Mucosa of stomach (tissue), 1 donor: ENCODE results near the gene COX7B2.

Experiments used
- H3K27me3 ChIP-seq: one replicate; pipeline ENCODE4 v1.7.0; 2013; ENCODE audit warnings: mild to moderate bottlenecking, low read length; ENCODE audit not compliant: control insufficient read depth, insufficient read depth
- H3K36me3 ChIP-seq: one replicate; pipeline ENCODE4 v1.7.0; 2013; ENCODE audit warnings: low read length; ENCODE audit not compliant: control insufficient read depth, insufficient read depth
- H3K4me1 ChIP-seq: one replicate; pipeline ENCODE4 v1.7.0; 2013; ENCODE audit warnings: mild to moderate bottlenecking, low read length; ENCODE audit not compliant: control insufficient read depth, insufficient read depth
- H3K4me3 ChIP-seq: one replicate; pipeline ENCODE4 v1.7.0; 2013; ENCODE audit warnings: low read length
- H3K9ac ChIP-seq: one replicate; pipeline ENCODE4 v1.7.0; 2013; ENCODE audit warnings: mild to moderate bottlenecking, low read length, moderate library complexity
- H3K9me3 ChIP-seq: one replicate; pipeline ENCODE4 v1.7.0; 2013; ENCODE audit warnings: mild to moderate bottlenecking, low read length, moderate library complexity; ENCODE audit not compliant: control insufficient read depth
- donor health status: Pancreatic carcinoma.

Gene COX7B2

GRCh38 chr4:46818604-46819003 lies 90.4 kb downstream of the COX7B2 start:
- Histone ChIP-seq H3K27me3 (no peaks in the 10 kb centered on the region), H3K9me3 (no peaks in the 10 kb centered on the region), H3K9ac (no peak overlapping the region), H3K4me1 (no peaks in the 10 kb centered on the region), H3K4me3 (no peak overlapping the region), H3K36me3 (no peaks in the 10 kb centered on the region)

DNA sequence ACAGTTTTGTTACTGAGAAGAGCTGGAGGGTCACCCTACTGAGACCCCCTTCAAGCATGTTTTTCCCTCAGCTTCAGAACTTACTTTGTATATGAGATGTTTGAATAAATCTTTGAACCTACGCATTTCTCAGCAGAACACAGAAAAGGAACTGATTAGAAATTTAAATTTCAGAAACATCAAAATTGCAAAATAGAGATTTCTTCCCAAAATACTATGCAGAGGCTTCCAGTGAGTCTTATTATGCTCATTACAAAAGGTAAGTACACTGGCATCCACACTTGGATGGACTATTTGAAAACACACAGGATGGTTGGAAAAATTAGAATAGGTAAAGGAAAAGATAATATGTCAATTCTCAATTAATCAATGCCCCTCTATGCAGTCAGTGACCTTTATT lies 91.2 kb downstream of the COX7B2 start:
- Histone ChIP-seq H3K36me3 (no peaks in the 10 kb centered on the region), H3K4me3 (no peak overlapping the region), H3K9me3 (no peaks in the 10 kb centered on the region), H3K4me1 (no peaks in the 10 kb centered on the region), H3K27me3 (no peaks in the 10 kb centered on the region), H3K9ac (no peak overlapping the region)

- no peak overlapping the region for H3K9ac ChIP-seq
- no peaks in the 10 kb centered on the region for H3K36me3 ChIP-seq
- no peaks in the 10 kb centered on the region for H3K9me3 ChIP-seq
- H3K27me3 ChIP-seq: no peaks in the 10 kb centered on the region
- no peak overlapping the region for H3K4me3 ChIP-seq
- no peaks in the 10 kb centered on the region for H3K4me1 ChIP-seq
These were observed 104.1 kb downstream of the COX7B2 start for GRCh38 chr4:46804781-46805413.

DNA sequence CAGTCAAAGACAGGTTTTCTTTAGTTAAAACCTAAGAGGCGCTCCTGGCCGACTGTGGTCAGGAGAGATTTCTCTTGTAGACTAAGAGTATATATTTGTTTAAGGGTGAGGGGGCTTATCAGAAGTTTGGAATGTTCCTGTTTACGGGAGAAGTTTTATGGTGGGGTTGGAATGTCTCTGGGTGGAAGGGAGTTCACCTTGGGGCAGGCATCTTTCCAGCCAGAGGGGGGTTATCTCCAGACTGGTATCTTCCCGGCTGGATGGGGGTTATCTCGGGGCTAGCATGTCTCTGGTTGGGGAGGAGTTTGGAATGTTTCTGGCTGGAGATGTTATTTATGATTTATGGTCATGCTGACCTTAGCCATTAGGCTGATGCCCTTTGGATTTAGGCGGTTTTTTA lies 116.0 kb downstream of the COX7B2 start:
- H3K36me3 ChIP-seq: no peaks in the 10 kb centered on the region
- H3K27me3 ChIP-seq: no peaks in the 10 kb centered on the region
- no peak overlapping the region for H3K9ac ChIP-seq
- H3K9me3 ChIP-seq: no peaks in the 10 kb centered on the region
- H3K4me1 ChIP-seq: no peaks in the 10 kb centered on the region
- no peak overlapping the region for H3K4me3 ChIP-seq

DNA sequence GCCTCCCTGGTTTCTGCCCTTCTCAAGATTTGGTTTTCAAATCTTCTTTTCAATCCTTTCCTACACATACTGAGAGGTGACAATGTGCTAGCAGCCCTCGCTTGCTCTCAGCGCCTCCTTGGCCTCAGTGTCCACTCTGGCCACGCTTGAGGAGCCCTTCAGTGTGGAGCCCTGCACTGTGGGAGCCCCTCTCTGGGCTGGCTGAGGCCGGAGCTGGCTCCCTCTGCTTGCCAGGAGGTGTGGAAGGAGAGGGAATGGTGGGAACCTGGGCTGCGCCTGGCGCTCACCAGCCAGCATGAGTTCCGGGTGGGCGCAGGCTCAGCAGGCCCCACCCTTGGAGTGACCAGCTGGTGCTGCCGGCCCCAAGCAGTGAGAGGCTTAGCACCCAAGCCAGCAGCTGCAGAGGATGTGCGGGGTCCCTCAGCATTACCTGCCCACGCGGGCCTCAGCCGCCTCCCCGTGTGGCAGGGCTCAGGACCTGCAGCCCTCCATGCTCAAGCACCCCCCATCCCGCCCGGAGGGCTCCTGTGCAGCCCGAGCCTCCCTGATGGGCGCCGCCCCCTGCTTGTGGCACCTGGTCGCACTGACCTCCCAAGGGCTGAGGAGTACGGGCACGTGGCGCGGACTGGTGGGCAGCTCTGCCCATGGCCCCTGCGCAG lies 127.5 kb downstream of the COX7B2 start:
- Histone ChIP-seq H3K4me1 (no peaks in the 10 kb centered on the region), H3K36me3 (no peaks in the 10 kb centered on the region), H3K27me3 (no peaks in the 10 kb centered on the region), H3K9ac (no peak overlapping the region), H3K4me3 (no peak overlapping the region), H3K9me3 (no peaks in the 10 kb centered on the region)

DNA sequence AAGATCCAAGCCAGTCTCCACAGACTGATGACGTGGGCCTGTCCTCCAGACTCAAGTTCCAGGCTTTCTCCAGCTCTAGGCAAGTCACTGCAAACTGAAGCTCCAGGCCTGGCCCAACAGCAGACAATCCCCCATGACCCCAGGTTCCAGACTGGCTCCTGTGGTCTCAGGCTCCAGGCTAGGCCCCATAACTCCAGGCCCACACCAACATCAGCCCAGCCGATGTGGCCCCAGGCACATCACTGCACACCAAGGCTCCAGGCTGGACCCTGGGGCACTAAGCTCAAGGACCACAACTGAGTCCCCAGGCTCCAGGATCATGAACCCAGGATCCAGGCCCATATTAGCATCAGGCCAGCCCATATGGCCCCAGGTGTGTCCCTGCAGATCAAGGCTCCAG lies 143.6 kb downstream of the COX7B2 start:
- Histone ChIP-seq H3K9ac (no peak overlapping the region), H3K4me1 (no peaks in the 10 kb centered on the region), H3K4me3 (no peak overlapping the region), H3K9me3 (no peaks in the 10 kb centered on the region), H3K27me3 (no peaks in the 10 kb centered on the region), H3K36me3 (no peaks in the 10 kb centered on the region)

DNA sequence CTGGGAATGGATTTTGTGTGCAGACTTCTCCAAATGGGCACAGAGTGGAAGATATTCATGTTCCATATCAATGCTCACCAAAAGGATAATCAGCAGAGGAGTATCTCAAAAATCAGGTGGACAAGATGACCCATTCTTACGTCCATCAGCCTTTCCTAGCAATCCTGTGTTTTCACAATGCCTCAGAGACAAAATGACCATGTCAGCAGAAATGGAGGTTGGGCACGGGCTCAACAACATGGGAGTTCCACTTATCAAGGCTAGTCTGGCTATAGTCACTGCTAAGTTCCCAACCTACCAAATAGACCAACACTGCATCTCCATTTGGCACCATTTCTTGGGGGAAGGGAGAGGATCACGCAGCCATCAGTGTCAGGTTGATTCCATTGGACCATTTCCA lies 179.0 kb downstream of the COX7B2 start:
- H3K9me3 ChIP-seq: no peaks in the 10 kb centered on the region
- no peak overlapping the region for H3K9ac ChIP-seq
- no peaks in the 10 kb centered on the region for H3K27me3 ChIP-seq
- H3K4me1 ChIP-seq: no peaks in the 10 kb centered on the region
- no peak overlapping the region for H3K4me3 ChIP-seq
- no peaks in the 10 kb centered on the region for H3K36me3 ChIP-seq

DNA sequence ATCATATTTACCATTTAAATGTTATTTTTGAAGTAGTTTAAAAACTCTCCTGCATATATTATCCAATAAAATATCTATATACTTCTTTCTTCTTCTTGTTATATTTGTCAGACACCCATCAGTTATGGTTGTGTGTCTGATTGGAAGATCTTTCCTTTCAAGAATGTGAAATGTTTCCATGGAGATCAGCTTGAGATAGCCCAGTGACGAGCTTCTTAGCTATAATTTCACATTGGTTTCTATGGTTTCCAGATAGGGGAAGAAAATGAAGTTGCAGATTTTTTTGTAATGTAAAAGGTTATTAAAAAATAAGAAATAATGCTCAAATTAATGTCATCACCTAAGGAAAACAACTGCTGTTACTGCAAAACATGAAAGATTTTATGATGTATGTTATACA lies 189.0 kb downstream of the COX7B2 start:
- H3K9ac ChIP-seq: no peak overlapping the region
- no peaks in the 10 kb centered on the region for H3K36me3 ChIP-seq
- H3K4me1 ChIP-seq: no peaks in the 10 kb centered on the region

DNA sequence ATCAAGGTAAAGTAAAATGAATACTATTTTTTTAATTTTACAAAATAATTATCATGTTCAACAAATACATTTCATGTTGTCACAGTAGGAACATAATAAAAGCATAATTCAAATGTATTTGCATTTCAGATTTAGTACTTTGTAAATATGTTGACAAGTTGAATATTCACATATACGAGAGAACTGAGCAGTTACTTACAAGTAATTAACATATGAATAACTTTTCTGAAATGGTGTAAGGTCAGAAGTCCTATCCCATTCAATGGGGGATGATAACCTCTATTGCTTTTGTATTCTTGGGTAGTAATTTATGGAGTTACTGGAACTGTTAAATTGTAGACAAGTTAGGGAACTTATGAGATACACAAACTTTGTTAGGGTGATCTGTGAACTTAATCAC lies 191.1 kb downstream of the COX7B2 start:
- Histone ChIP-seq H3K4me1 (no peaks in the 10 kb centered on the region), H3K4me3 (no peak overlapping the region), H3K27me3 (no peaks in the 10 kb centered on the region), H3K9ac (no peak overlapping the region), H3K9me3 (no peaks in the 10 kb centered on the region), H3K36me3 (no peaks in the 10 kb centered on the region)

More for the DNA sequence above, 189.0 kb downstream of the COX7B2 start:
- no peak overlapping the region for H3K4me3 ChIP-seq
- no peaks in the 10 kb centered on the region for H3K27me3 ChIP-seq
- no peaks in the 10 kb centered on the region for H3K9me3 ChIP-seq

DNA sequence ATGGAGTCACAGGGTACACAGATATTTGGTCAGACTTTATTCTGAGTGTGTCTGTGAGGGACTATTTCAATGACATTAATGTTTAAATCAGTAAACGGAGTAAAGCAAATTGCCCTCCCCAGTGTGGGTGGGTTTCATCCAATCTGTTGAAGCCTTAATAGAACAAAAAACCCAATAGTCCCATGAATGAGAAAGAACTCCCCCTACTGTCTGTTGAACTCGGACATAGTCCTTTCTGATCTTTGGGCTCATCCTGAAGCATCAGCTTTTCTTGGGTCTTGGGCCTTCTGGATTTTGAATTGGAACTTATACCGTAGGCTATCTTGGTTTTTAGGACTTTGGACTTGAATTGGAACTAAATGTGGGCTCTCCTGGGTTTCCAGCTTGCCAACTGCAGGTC lies 193.6 kb downstream of the COX7B2 start:
- Histone ChIP-seq H3K36me3 (no peaks in the 10 kb centered on the region), H3K9me3 (no peaks in the 10 kb centered on the region), H3K4me3 (no peak overlapping the region), H3K4me1 (no peaks in the 10 kb centered on the region), H3K27me3 (no peaks in the 10 kb centered on the region), H3K9ac (no peak overlapping the region)

DNA sequence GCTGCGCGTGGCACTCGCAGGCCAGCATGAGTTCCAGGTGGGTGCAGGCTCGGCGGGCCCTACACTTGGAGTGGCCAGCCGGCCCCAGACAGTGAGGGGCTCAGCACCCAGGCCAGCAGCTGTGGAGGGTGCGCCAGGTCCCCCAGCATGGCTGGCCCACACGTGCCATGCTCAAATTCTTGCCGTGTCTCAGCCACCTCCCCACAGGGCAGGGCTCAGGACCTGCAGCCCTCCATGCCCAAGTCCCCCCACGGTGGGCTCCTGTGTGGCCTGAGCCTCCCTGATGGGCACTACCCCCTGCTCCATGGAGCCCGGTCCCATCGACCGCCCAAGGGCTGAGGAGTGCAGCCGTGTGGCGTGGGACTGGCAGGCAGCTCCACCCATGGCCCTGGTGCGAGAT lies 210.2 kb downstream of the COX7B2 start:
- no peak overlapping the region for H3K4me3 ChIP-seq
- H3K4me1 ChIP-seq: no peaks in the 10 kb centered on the region
- H3K9ac ChIP-seq: no peak overlapping the region
- no peaks in the 10 kb centered on the region for H3K27me3 ChIP-seq
- H3K36me3 ChIP-seq: no peaks in the 10 kb centered on the region
- H3K9me3 ChIP-seq: no peaks in the 10 kb centered on the region
